ENCODE data around the gene TAF13.
"Not testable (repeated sequence)": the region's sequence is repeated elsewhere in the genome, so short reads cannot be mapped to it uniquely, and the experiment has no call there.

Gene TAF13

DNA sequence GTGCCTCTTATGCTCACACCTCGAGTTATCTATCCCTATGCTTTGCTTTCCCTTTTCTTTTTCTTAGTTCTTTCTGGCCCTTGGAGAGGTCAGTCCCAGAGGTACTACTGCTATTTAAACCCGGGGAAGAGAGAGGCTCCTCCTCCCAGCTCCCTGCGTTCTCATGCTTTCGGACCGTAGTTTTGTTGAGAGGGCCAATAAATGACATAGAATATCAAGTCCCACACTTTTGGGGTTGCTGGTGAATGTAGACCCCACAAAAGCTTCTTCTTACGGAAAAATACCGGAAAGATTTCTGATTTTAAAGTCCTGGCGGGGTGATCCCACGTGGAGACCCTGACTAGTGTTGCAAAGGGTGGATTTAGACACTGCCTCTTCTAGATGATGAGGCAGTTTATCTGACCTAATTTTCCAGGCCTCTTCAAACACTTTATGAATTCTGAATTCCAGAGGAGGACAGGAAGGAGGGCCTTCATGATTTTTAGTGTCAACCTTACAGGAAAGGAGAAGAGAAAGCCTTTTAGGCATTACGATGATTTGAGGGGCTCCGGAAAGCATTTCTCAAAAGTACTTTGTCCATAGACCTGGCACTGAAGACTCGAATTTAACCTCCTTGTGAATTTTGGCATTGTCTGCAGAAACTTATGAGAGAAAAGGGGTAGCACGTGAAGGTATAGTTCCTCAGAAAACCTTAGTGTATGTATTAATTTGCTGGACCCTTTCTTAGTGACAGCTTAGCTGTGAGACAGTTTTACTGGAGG is 15.5 kb upstream of the TAF13 start:
- no peak for DNase-seq

DNA sequence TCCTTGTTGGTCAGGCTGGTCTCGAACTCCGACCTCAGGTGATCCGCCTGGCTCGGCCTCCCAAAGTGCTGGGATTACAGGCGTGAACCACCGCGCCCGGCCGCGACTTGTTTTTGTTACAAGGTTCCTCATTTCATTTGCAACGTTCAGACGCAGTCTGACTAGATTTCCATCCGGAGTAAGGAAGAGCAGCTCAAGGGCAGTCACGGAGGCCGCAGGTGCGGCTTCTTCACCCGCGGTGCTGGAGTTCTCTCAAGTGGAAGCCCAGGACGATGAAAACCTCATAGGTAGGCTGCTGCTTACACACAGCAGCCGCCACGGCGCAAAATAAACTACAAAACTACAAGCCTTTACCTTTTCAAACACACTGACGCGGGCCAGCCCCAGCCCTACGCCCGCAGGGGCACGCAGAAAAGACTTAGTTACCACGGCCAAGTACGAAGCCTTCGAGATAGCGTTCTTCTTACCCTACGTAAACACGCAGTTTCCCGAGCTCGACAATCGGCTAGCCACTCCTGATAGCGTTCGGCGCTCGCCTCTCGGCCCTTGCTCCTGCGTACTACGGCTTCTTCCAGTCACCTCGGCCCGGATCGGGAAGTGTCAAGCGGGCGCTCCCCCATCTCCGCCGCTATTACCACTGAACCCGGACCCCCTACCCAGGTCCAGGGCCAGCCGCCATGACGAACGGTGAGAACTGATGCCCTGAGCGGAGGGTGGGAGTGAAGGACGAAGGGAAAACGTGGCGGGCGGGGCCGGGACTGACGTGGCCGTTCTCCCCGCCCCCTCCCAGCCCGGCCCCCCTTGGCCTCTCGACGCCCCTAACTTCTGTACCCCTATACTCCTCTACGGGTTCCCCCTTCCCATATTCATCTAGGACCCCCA is 14.6 kb upstream of the TAF13 start, which contains the start of gene TMEM167B:
TMEM167B (plus strand) TSS at position 569 of the 882 bp plus-strand sequence; CDS start at position 678, 109 bp downstream.
- peak; percentile 92 to 93 for DNase-seq

DNA sequence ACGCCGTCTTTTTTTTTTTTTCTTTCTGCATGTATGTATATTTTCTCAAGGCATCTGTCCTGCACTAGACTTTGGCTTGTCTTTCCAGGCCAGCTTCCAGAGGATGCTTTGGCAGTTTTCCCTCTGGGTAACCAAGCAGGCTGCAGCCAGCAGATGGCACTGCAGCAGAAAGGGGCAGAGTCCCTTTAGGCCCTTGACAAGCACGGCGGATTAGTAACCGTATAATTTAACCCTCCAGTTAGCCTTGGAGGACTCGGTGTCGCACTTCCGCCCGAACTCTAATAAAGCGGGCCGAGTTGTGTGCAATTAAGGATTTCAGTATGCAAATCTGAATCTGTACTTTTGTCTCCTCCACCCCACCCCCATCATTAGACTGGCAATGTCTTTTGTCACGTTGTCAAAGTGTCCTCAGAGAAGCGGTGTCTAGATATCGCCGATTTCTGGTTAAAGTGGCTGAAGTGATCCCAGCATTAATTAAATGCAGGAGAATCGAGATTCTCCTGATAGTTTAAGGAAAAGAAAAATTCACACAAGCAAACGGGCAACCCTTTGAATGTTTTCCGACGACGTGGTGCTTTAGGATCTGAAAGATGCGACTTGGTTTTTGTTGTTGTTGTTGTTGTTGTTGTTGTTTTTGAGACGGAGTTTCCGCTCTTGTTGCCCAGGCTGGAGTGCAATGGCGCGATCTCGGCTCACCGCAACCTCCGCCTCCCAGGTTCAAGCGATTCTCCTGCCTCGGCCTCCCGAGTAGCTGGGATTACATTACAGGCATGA is 13.6 kb upstream of the TAF13 start:
- peak; percentile 73 to 78 for DNase-seq

DNA sequence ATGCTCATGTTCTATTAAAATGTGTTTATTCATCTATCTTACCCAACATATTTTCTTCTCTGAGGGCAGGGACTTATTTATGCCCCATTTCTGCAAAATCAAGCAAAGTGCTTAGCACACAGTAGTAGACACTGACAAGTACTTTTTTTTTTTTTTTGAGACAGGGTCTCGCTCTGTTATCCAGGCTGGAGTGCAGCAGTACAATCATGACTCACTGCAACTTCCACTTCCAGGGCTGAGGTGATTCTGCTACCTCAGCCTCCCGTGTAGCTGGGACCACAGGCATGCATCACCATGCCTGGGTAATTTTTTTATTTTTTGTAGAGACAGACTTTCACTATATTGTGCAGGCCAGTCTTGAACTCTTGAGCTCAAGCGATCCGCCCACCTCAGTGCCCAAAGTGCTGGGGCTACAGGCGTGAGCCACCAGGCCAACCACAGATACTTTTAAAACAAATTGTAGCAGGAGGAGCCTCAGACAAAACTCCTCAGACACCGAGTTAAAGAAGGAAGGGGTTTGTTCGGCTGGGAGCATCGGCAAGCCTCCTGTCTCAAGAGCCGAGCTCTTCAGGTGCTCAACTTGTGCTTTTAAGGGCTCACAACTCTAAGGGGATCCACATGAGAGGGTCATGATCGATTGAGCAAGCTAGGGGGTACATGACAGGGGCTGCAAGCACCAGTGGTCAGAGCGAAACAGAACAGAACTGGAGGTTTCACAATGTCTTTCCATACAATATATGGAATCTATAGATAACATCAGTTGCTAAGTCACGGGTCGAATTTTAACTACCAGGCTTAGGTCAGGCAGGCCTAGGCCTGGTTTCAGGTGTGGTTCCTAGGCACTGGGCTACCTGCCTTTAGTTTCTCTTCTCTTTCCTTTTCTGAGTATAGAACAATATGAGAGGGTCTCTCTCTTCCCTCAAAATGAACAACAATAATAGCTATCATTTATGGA is 9.0 kb upstream of the TAF13 start:
- no peak for DNase-seq

DNA sequence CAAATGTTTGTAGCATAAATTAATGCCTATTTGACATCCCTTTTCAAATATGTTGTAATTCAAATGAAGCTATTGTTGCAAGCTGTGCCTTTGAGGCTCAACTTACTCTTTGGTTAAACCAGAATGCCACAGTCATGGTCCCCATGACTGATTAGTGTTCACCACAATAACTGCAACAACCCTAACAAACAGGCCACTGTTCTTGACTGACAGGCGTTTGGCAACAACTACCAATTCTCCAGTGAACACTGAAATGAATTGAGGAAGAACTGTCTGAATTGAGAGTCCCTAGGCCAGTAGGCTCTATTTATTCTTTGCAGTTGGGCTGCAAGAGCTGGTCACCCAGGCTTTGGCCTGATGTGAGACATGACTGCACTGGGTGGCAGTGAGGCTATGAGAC is 8.1 kb upstream of the TAF13 start:
- DNase-seq, result no peak

DNA sequence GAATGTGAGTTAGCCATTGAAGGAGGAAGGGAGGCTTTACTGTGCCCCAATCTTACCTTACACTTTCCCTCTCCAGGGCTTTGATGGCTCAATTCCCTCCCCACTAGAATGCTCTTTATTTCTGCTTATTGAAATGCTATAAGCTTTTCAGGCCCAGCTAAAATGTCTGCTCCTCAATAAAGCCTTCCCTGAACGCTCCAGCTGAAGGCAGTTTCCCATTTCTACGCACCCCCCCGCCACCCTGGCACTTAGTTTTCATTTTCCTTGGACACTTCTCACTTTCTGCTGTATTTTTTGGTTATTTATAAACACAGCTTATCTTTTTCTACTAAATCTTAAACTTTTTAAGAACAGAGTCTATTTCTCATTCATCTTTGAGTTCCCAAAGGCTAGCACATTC is 7.7 kb upstream of the TAF13 start:
- no peak for DNase-seq

DNA sequence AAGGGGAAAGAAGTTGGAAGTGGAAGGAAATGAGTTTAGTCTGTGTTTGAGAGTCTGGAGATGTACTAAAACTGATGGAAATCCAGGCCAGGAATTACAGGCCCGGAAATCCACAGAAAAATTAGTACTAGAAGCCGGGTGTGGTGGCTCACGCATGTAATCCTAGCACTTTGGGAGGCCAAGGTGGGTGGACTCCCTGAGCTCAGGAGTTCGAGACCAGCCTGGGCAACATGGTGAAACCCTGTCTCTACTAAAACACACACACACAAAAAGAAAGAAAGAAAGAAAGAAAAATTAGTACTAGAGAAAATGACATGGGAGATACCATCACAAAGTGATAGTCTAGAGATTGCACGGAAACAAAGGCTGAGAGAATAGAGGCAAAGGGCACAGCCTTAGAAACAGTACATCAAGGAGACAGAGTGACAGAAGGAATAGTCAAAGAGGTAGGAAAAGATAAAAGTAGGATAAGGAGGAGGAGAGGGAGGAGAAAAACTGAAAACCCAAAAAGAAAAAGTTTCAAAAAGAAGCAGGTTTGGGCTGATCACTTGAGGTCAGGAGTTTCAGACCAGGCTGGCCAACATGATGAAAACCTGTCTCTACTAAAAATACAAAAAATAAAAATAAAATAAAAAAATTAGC is 4.8 kb upstream of the TAF13 start:
- DNase-seq, result no peak

DNA sequence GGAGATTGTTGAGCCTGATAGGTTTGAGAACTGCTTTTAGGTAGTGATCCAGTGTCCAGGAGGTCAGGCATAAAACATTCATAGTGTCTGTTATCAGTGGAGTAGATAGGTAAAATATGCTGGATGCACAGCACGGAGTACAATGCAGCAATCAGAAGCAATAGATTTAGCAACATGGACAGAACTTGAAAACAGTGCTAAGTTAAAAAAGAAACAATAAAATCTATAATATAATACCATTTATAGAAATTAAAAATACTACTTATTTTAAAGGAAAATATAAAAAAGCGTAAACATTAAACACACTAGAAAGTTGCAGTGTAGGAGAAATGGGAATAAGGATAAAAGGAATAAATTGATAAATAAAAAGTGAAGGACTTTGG is 3.4 kb upstream of the TAF13 start:
- DNase-seq, result no peak

DNA sequence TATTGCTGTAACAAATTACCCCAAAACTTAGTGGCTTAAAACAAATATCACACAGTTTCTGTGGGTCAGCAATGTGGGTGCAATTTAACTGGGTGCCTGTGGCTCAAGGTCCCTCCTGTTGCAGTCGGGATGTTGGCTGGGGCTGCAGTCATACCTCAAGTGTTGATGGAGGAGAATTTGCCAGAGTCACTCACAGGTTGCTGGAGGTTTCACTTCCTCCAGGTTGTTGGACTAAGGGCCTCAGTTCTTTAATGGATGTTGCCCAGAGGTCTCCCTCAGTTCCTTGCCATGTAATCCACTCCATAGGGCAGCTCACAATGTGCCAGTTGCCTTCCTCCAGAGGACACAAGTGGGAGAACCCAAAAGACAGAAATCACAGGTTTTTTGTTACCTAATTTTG is 2.5 kb upstream of the TAF13 start:
- DNase-seq, result no peak

DNA sequence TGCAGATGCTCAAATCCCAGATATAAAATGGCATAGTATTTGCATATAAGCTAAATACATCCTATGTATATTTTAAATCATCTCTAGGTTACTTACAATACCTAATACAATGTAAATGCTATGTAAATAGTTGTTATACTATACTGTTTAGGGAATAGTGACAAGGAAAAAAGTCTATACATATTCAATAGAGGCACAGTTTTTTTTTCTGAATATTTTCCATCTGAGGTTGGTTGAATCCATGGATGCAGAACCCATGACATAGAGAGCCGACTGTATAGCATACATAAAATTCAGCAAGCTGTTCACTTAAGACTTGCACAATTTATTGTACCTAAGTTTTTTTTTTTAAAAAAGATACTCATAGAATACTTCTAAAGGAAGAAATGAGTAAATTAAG is 6.5 kb downstream of the TAF13 start:
- DNase-seq, result no peak

DNA sequence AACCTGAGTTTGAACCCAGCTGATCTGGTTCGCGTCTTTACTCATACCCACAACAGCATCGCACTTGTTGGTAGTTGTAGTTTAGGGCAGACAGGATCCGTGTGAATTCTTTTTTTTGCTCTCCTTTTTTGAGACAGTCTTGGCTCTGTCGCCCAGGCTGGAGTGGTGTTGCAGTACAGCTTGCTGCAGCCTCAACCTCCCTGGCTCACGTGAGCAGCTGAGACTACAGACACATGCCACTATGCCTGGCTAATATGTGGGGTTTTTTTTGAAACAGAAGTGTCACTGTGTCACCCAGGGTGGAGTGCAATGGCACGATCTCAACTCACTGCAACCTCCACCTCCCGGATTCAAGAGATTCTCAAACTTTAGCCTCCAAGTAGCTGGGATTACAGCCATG is 7.9 kb downstream of the TAF13 start:
- no peak for DNase-seq

DNA sequence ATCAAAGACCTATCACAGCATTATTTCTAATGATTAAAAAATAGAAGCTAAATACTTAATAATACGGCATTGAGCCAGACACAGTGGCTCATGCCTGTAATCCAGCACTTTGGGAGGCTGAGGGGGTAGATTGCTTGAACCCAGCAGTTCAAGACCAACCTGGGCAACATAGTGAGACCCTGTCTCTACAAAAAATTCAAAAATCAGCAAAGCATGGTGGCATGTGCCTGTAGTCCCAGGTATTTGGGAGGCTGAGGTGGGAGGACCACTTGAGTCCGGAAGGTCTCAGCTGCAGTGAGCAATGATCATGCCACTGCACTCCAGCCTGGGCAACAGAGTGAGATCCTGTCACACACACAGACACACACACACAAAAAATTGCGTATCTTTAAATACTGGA is 10.7 kb downstream of the TAF13 start:
- DNase-seq, result no peak

DNA sequence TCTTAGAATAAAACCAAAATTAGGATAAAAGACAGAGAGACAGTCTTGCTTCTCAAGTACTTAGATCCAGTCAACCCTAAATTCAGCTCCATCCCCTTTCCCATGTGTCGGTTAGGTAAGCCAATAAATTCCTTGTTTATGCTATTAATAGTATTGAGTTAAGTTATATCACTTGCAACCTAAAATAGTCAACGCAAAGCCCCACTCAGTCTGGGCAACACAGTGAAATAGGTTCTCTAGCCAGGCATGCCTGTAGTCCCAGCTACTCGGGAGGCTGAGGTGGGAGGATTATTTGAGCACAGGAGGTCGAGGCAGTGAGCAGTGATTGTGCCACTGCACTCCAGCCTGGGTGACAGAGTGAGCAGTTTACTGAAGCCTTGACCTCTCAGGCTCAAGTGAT is 14.6 kb downstream of the TAF13 start:
- DNase-seq, result no peak

DNA sequence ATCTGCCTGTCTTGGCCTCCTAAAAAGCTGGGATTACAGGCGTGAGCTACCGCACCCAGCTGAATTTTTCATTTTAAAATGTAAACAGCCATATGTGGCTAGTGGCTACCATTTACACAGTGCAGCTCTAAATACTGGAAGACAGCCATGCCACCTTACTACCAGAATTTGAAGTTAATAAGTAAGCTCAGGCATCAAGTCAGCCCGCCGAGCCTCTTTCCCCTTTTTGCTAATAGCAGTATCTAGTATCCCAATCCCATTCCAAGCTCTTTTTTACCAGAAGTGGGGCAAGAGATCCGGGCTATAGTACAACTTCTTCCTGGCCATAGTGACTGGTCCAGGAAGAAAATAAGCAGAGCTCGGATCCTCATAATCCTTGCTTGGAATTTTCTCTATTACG is 15.1 kb downstream of the TAF13 start:
- no peak for DNase-seq

DNA sequence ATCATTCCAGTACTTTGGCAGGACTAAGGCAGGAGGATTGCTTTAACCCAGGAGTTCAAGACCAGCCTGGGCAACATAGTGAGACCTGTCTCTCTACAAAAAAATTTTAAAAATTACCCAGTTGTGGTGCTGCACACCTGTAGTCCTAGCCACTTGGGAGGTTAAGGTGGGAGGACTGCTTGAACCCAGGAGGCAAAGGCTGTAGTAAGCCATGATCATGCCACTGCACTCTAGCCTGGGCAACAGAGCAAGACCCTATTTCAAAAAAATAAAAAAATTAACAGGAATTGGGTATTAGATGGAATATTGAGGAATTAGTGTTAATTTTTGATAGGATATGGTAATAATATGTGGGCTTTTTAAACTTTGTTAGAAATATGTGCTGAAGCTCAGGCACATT is 16.8 kb downstream of the TAF13 start:
- DNase-seq, result no peak

DNA sequence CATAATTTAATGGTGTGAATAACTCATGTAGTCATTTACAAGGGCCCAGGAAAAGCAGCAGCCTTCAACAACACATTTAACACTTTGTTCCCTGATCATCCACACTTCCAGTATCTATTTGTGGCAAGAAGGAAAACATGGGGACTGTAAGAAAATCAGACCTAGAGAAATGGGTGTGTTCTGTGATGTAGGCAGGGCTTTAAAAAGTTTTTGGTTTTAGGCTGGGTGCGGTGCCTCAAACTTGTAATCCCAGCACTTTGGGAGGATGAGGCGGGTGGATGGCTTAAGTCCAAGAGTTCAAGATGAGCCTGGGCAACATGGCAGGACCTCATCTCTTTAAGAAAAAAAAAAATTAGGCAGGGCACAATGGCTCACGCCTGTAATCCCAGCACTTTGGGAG is 19.7 kb downstream of the TAF13 start:
- DNase-seq, result no peak

DNA sequence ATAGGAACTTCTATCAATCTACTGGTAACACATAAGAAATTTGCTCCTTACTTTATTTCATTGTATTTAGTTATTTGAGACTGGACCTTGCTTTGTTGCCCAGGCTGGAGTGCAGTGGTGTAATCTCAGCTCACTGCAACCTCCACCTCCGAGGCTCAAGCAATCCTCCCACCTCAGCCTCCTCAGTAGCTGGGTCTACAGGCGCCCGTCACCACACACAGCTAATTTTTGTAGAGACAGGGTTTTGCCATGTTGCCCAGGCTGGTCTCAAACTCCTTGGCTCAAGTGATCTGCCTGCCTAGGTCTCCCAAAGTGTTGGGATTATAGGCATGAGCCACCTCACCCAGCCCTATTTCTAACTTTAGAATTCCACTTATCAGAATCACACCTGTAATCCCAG is 23.7 kb downstream of the TAF13 start:
- not testable (repeated sequence) for DNase-seq

DNA sequence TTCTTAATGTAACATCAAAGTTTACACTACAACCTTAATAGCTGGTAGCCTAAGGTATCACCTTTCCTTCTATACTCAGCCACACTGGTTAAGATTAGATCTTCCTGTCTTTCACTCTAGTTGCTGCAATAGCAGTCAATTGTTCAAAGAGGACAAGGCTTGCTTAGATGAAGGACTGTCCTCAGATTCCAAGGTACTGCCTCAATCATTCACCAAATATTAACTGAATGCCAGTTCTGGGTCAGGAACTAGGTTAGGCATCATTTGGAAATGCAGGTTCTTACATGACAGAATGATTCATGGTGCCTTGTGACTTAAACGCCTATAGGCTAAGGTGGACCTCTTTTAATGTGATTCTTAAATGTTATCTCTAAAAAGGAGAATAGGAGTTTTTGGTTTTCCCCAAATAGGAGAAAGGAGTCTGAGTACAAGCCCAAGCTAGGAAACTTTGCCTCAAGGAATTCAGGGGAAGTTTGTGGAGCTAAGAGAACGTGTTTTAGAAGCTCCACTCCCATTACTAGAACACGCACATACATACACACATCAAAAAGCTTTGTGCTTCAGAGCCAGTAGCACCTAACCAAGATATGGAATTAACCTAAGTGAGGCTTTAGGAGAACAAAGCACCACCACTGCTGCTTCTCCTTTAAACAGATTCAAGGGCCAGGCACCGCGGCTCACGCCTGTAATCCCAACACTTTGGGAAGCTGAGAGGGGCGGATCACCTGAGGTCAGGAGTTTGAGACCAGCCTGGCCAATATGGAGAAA is 25.4 kb downstream of the TAF13 start:
- DNase-seq, result no peak

DNA sequence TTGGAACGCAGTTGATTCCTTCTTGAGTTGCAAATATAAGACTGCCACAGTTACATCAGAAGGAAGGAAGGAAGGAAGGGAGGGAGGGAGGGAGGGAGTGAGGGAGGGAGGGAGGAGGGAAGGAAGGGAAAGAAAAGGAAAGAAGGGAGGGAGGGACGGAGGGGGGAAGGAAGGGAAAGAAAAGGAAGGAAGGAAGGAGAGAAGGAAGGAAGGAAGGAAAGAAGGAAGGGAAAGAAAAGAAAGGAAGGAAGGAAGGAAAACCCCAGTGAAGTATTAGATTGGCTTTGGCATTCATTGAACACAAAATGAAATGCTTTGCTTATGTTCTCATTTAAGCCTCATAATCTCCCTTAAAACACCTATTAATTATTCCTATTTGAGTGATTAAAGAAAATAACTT is 27.5 kb downstream of the TAF13 start:
- DNase-seq, result no peak

DNA sequence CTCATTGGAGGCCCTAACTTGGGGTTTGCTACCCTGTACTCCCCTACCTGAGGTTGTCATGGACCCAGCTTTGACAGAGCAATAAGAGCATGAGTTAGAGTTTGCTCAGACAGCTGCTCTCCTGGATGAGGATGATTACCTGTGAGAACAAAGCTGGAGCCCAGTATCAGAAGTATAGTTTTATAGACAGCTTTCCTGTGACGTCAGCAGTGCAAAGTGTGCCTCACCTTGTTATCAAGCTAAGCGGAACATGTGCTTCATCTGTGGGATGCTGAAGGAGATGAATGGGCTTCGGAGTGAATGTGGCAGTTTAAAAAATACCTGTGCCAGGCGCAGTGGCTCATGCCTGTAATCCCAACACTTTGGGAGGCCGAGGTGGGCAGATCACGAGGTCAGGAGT is 28.5 kb downstream of the TAF13 start:
- no peak for DNase-seq

DNA sequence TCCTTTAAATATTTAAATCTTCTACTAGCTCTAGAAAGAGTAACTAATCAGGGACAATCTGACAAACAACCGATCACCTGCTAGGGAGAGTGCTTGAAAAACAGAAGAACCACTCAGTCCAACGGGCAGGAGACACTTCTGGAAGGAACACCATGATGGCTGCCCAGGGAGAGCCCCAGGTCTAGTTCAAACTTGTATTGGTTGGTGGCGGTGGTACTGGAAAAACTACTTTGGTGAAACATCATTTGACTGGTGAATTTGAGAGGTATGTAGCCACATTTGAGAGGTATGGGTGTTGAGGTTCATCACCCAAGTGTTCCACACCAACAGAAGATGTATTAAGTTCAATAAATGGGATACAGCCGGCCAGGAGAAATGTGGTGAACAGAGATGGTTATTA is 29.1 kb downstream of the TAF13 start:
- no peak for DNase-seq

Measured in activated T-cell treated with anti-CD3 and anti-CD28 coated beads, Interleukin-2, amount 50 U/mL, for 48 hours (primary cell).